ENCODE measurements around the gene EIF2A.
"Not testable (repeated sequence)": the region's sequence is repeated elsewhere in the genome, so short reads cannot be mapped to it uniquely, and the experiment has no call there.

Gene EIF2A
- total RNA-seq: 91.8 to 167 (median 115) reads per million in 4 experiments

- peak; percentile 99 for DNase-seq
These were observed at the start of gene EIF2A, which contains the start of gene SERP1 for GRCh38 chr3:150546226-150547044. TSS of gene EIF2A (plus strand) at chr3:150546787. CDS start at chr3:150546803, 16 bp downstream. TSS of gene SERP1 (minus strand) at chr3:150546496. CDS start at chr3:150546135, 361 bp downstream.

- no peak for DNase-seq
These were observed 48.6 kb upstream of the EIF2A start for GRCh38 chr3:150497956-150498355.

GRCh38 chr3:150500960-150501359 lies 45.6 kb upstream of the EIF2A start:
- DNase-seq: not testable (repeated sequence)

GRCh38 chr3:150503402-150504099 lies 43.0 kb upstream of the EIF2A start:
- DNase-seq: no peak

GRCh38 chr3:150504483-150504882 lies 42.1 kb upstream of the EIF2A start:
- no peak for DNase-seq

- no peak for DNase-seq
These were observed 38.2 kb upstream of the EIF2A start for GRCh38 chr3:150508401-150508800.

- no peak for DNase-seq
These were observed 36.8 kb upstream of the EIF2A start for GRCh38 chr3:150509780-150510179.

GRCh38 chr3:150511122-150511821 lies 35.3 kb upstream of the EIF2A start:
- DNase-seq: no peak

- DNase-seq: no peak
These were observed 31.4 kb upstream of the EIF2A start for GRCh38 chr3:150515210-150515609.

GRCh38 chr3:150519026-150519425 lies 27.6 kb upstream of the EIF2A start:
- no peak for DNase-seq

- DNase-seq: no peak
These were observed 26.2 kb upstream of the EIF2A start for GRCh38 chr3:150520408-150520807.

GRCh38 chr3:150521463-150521862 lies 25.1 kb upstream of the EIF2A start:
- no peak for DNase-seq

- DNase-seq: no peak
These were observed 23.0 kb upstream of the EIF2A start for GRCh38 chr3:150523538-150523937.

GRCh38 chr3:150527464-150528255 lies 18.9 kb upstream of the EIF2A start:
- DNase-seq: no peak

GRCh38 chr3:150528354-150528797 lies 18.2 kb upstream of the EIF2A start:
- no peak for DNase-seq

- no peak for DNase-seq
These were observed 14.8 kb upstream of the EIF2A start for GRCh38 chr3:150531775-150532174.

GRCh38 chr3:150535204-150535603 lies 11.4 kb upstream of the EIF2A start:
- no peak for DNase-seq

GRCh38 chr3:150538324-150539208 lies 8.0 kb upstream of the EIF2A start:
- no peak for DNase-seq

- DNase-seq: no peak
These were observed 6.3 kb upstream of the EIF2A start for GRCh38 chr3:150540297-150540696.

- DNase-seq: no peak
These were observed 5.6 kb upstream of the EIF2A start for GRCh38 chr3:150540991-150541390.

GRCh38 chr3:150543128-150543527 lies 3.5 kb upstream of the EIF2A start:
- DNase-seq: no peak

Data from effector CD8-positive, alpha-beta T cell (primary cell).